Panc1 (cell line): Measurements from ENCODE around the gene CHRNA5. TPM values are rescaled to one million over a fixed set of nuclear protein-coding genes. Genes with fewer than 3 reads are reported as not detected.

ENCODE experiments used
- ATAC-seq: fragments of 200-7000 bp; cut with Tn5 transposase; 2 replicates; pipeline ENCODE4 v1.9.1; 2020; ENCODE audit warnings: mild to moderate bottlenecking, moderate library complexity
- BruUV-seq: library from RNA; stranded (reverse); fragments of 400-500 nt; replicated peaks from 2 replicates; lab custom pipeline; 2021; lab: Mats Ljungman, UMichigan
- CTCF ChIA-PET: fragments of 300-600 bp; sonication (Branson Sonifier 250); formaldehyde crosslinking; loops from one replicate; lab custom pipeline; 2022; ENCODE audit warnings: antibody characterized with exemption; lab: Charles Lee
- POLR2A ChIA-PET: fragments of 300-600 bp; sonication (Branson Sonifier 250); formaldehyde crosslinking; loops from one replicate; lab custom pipeline; 2022; ENCODE audit warnings: antibody characterized with exemption; lab: Charles Lee
- DNase-seq: peaks from one replicate; pipeline ENCODE4 v3.0.0-alpha.2; 2010; ENCODE audit warnings: low read depth, low spot score
- H3K27ac ChIP-seq: 2 replicates; pipeline ENCODE4 v1.5.1; 2011; ENCODE audit warnings: mild to moderate bottlenecking, low read length, inconsistent platforms
- H3K27me3 ChIP-seq: fragments of 200-500 bp; sonication (Bioruptor generic); 2 replicates; pipeline ENCODE4 v1.6.0; 2014; ENCODE audit warnings: low read length, inconsistent platforms; ENCODE audit not compliant: control insufficient read depth, insufficient read depth
- H3K36me3 ChIP-seq: fragments of 200-500 bp; sonication (Bioruptor generic); 2 replicates; pipeline ENCODE4 v1.5.1; 2014; ENCODE audit warnings: inconsistent platforms, mild to moderate bottlenecking, low read length, moderate library complexity; ENCODE audit not compliant: control insufficient read depth, insufficient read depth
- H3K4me1 ChIP-seq: 2 replicates; pipeline ENCODE4 v1.5.1; 2011; ENCODE audit warnings: inconsistent platforms, mild to moderate bottlenecking, low read length, moderate library complexity; ENCODE audit not compliant: control insufficient read depth, insufficient read depth
- H3K4me3 ChIP-seq, 2 experiments: 2 replicates each; pipeline ENCODE4 v1.5.1; 2011 to 2012; ENCODE audit warnings: low read depth in 2 of 2, low read length in 2 of 2, mild to moderate bottlenecking in 2 of 2, inconsistent platforms in 1 of 2, moderate library complexity in 1 of 2
- H3K9me3 ChIP-seq: fragments of 200-500 bp; sonication (Bioruptor generic); 2 replicates; pipeline ENCODE4 v1.5.1; 2014; ENCODE audit warnings: low read depth, mild to moderate bottlenecking, inconsistent platforms, low read length, moderate library complexity; ENCODE audit not compliant: control insufficient read depth, insufficient read depth
- CTCF ChIP-seq: fragments of 450-650 bp; IDR thresholded peaks from 2 replicates; pipeline ENCODE4 v1.5.1; 2017; ENCODE audit warnings: mild to moderate bottlenecking
- POLR2AphosphoS5 ChIP-seq: IDR thresholded peaks from 2 replicates; pipeline ENCODE4 v1.6.1; 2012; ENCODE audit warnings: mild to moderate bottlenecking, low read depth, low read length, moderate library complexity
- SIN3A ChIP-seq: IDR thresholded peaks from 2 replicates; pipeline ENCODE4 v1.6.1; 2012; ENCODE audit warnings: low read depth, mild to moderate bottlenecking, low read length, moderate library complexity, borderline replicate concordance; ENCODE audit not compliant: insufficient read depth
- TCF7L2 ChIP-seq: IDR thresholded peaks from 2 replicates; pipeline ENCODE4 v1.6.1; 2011; ENCODE audit warnings: mild to moderate bottlenecking, low read depth, low read length, inconsistent platforms
- in situ Hi-C: cut with HindIII; loops from 2 replicates; pipeline ENCODE4 v1.10.0; 2016; ENCODE audit warnings: low sequenced_read_pairs, low pct_unique_long_range_greater_than_20kb
- intact Hi-C: fragments of 100-400 bp; cut with micrococcal nuclease; formaldehyde crosslinking; loops from one replicate; pipeline ENCODE4 v1.10.0; 2022; ENCODE audit not compliant: unreplicated experiment
- total RNA-seq: library from RNA; stranded (reverse); gene quantifications from one replicate; pipeline ENCODE4 v1.2.1, GENCODE V29; 2021; ENCODE audit not compliant: unreplicated experiment
- TF ChIP-seq, protein P1 (sequence below), 2 experiments: IDR thresholded peaks; 2 replicates each; pipeline ENCODE4 v1.6.1; 2011 to 2012; ENCODE audit warnings: low read depth in 2 of 2, control low read depth in 1 of 2, low read length in 1 of 2, mild to moderate bottlenecking in 1 of 2, moderate library complexity in 1 of 2; ENCODE audit not compliant: insufficient read depth in 1 of 2

The CHRNA5 gene
- total RNA-seq, 1 experiment from 2014 or later, result 52.4 TPM

DNA sequence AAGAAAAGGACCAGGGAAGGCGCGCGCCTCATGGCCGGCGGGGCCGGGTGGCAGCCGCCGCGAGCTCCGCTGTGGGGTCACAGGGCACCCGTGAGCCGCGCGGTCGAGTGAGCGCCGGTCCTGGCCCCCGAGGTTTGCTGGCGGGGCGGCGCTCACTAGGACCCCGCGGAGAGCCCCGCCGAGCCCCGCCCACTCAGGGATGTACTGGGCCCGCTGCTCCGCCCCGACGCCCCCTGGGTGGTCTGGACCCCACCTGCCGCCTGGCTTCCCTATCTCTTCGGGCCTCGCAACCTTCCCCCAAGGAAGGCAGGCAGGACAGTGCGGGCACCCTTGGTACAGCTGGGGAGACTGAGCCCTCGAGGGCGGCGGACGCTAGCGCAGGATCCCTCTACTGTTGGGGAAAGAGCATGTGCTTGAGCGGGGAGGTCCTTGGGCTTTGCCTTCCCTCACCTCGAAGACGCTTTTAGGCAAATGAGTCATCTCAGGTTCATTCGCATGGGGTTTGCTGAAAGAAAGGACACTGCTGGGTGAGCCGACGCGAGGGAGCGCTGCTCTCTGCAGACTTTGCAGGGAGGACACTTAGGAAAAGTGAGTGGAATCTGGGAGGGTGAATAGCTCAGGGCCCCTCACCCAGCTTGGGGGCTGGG lies 75.9 kb downstream of the CHRNA5 start, which contains the start of gene CHRNB4:
Gene CHRNB4 (minus strand): TSS at position 109 of the 647 bp plus-strand sequence. CDS start 77 bp downstream, at position 32.
- ChIA-PET POLR2A (no interaction called here), CTCF (no interaction called here)
- ATAC-seq (peak; percentile 69), DNase-seq (no peak)
- Histone ChIP-seq H3K9me3 (no peaks in the 10 kb centered on the region), H3K4me3 (peak within 1 kb of the TSS; percentile 41 to 43), H3K36me3 (no peaks in the 10 kb centered on the region), H3K4me1 (no peaks in the 10 kb centered on the region), H3K27ac (no peak within 1 kb of the TSS), H3K27me3 (no peaks in the 10 kb centered on the region)
- no TSS peak for BruUV-seq
- intact Hi-C loops (no loop called here), in situ Hi-C loops (no loop called here)
- TF ChIP-seq CTCF, result no peak
- TF ChIP-seq POLR2AphosphoS5, result no peak
- TF ChIP-seq, protein P1, sequence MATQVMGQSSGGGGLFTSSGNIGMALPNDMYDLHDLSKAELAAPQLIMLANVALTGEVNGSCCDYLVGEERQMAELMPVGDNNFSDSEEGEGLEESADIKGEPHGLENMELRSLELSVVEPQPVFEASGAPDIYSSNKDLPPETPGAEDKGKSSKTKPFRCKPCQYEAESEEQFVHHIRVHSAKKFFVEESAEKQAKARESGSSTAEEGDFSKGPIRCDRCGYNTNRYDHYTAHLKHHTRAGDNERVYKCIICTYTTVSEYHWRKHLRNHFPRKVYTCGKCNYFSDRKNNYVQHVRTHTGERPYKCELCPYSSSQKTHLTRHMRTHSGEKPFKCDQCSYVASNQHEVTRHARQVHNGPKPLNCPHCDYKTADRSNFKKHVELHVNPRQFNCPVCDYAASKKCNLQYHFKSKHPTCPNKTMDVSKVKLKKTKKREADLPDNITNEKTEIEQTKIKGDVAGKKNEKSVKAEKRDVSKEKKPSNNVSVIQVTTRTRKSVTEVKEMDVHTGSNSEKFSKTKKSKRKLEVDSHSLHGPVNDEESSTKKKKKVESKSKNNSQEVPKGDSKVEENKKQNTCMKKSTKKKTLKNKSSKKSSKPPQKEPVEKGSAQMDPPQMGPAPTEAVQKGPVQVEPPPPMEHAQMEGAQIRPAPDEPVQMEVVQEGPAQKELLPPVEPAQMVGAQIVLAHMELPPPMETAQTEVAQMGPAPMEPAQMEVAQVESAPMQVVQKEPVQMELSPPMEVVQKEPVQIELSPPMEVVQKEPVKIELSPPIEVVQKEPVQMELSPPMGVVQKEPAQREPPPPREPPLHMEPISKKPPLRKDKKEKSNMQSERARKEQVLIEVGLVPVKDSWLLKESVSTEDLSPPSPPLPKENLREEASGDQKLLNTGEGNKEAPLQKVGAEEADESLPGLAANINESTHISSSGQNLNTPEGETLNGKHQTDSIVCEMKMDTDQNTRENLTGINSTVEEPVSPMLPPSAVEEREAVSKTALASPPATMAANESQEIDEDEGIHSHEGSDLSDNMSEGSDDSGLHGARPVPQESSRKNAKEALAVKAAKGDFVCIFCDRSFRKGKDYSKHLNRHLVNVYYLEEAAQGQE (IDR thresholded peaks at IDR 0.05; ENCODE audit: insufficient read depth in 1 of 2, low read depth in 2 of 2, low read length in 1 of 2), result no peak
- TF ChIP-seq TCF7L2, result no peak
- TF ChIP-seq SIN3A, result no peak

GRCh38 chr15:78641749-78642275 lies 76.5 kb downstream of the CHRNA5 start:
- intact Hi-C loops, result no loop called here
- Histone ChIP-seq H3K4me1 (no peaks in the 10 kb centered on the region), H3K9me3 (no peaks in the 10 kb centered on the region), H3K36me3 (no peaks in the 10 kb centered on the region), H3K27ac (no peak overlapping the region), H3K4me3 (no peak overlapping the region), H3K27me3 (no peaks in the 10 kb centered on the region)
- no TSS peak for BruUV-seq
- TF ChIP-seq CTCF (no peak), SIN3A (no peak), TCF7L2 (no peak), POLR2AphosphoS5 (no peak)
- TF ChIP-seq, protein P1 (IDR thresholded peaks at IDR 0.05; ENCODE audit: insufficient read depth in 1 of 2, low read depth in 2 of 2, low read length in 1 of 2), result no peak
- in situ Hi-C loops, result no loop called here
- DNase-seq (no peak), ATAC-seq (no peak)
- POLR2A ChIA-PET, result no interaction called here
- CTCF ChIA-PET, result no interaction called here
